Choroid plexus epithelial cell (primary cell): ENCODE results near the gene PARP9.
A peak's percentile ranks its signal among the peaks of the same experiment; 100 is the strongest.

ENCODE experiments used
- DNase-seq: peaks from one replicate; pipeline ENCODE4 v3.0.0-alpha.2; 2010; ENCODE audit warnings: low read depth
- H3K4me3 ChIP-seq: 2 replicates; pipeline ENCODE4 v1.5.1; 2011; ENCODE audit warnings: low read depth, mild to moderate bottlenecking, control low read depth, low read length, moderate library complexity
- CTCF ChIP-seq: conservative IDR thresholded peaks from 2 replicates; pipeline ENCODE4 v1.5.1; 2011; ENCODE audit warnings: low read depth, mild to moderate bottlenecking, control low read depth, inconsistent platforms, low read length, moderate library complexity

The PARP9 gene

GRCh38 chr3:122586773-122587485 lies 22.8 kb upstream of the PARP9 start:
- no peak for DNase-seq
- H3K4me3 ChIP-seq: no peak overlapping the region
- no peak for TF ChIP-seq CTCF

- no peak for DNase-seq
- TF ChIP-seq CTCF: no peak
- H3K4me3 ChIP-seq: no peak overlapping the region
Observed at GRCh38 chr3:122586098-122586497, 22.0 kb upstream of the PARP9 start.

- no peak for DNase-seq
- TF ChIP-seq CTCF: no peak
- no peak overlapping the region for H3K4me3 ChIP-seq
Observed at GRCh38 chr3:122582390-122582789, 18.3 kb upstream of the PARP9 start.

GRCh38 chr3:122581622-122582021 lies 17.5 kb upstream of the PARP9 start:
- no peak overlapping the region for H3K4me3 ChIP-seq
- no peak for DNase-seq
- TF ChIP-seq CTCF: no peak

GRCh38 chr3:122580470-122580869 lies 16.4 kb upstream of the PARP9 start:
- H3K4me3 ChIP-seq: no peak overlapping the region
- TF ChIP-seq CTCF: no peak
- no peak for DNase-seq

GRCh38 chr3:122578069-122578740 lies 14.1 kb upstream of the PARP9 start:
- no peak for DNase-seq
- H3K4me3 ChIP-seq: peak overlapping the region; percentile 64
- TF ChIP-seq CTCF: no peak

- peak; percentile 14 for TF ChIP-seq CTCF
- peak within 1 kb of the TSS; percentile 64 for H3K4me3 ChIP-seq
- DNase-seq: no peak
Observed at GRCh38 chr3:122577409-122578031, 13.4 kb upstream of the PARP9 start, which contains the start of gene PARP15. Gene PARP15, plus strand, starts transcription at chr3:122577650. Its CDS starts 18 bp downstream, at chr3:122577668.
